HG03196 (cell line): Measurements from ENCODE around the gene ZBTB17.
"Not testable (repeated sequence)": the region's sequence is repeated elsewhere in the genome, so short reads cannot be mapped to it uniquely, and the experiment has no call there.

Experiments used
- ATAC-seq: cut with Tn5 transposase; IDR thresholded peaks from one replicate; pipeline ENCODE4 v1.9.1; 2021; ENCODE audit not compliant: unreplicated experiment

ZBTB17 gene

GRCh38 chr1:15975805-15976680 lies at the start of gene ZBTB17:
TSS of gene ZBTB17 (minus strand) at chr1:15976101. CDS start at chr1:15948495, 27,606 bp downstream.
- ATAC-seq, result peak; percentile 65

DNA sequence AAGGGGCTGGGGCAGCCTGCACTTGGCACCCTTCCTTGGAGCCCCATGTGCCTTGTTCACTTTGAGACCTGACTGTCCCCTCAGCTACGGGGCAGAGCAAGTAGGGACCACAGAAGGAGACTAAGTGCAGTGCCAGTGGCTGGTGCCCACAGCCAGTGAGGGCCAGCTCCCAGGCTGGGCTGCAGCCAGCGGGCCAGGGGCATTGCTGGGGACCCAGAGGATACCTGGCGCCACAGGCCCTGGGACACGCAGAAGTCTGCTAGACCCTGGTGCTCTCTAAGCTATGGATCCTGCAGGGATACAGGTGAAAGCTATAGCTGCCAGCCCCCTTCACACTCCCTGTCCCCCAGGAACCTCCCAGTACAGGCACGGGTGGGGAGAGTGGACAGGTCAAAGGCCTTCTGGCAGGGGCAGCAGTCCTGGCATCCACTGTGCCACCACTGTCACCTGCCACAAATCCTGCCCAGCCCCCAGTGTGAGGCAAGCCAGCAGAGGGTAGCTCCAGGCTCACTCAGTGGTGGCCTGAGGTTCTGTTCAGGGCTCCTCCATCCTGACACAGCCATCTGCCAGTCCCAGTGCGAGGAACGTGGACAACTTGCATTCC lies 47.3 kb upstream of the ZBTB17 start:
- no peak for ATAC-seq

GRCh38 chr1:16022393-16022792 lies 46.5 kb upstream of the ZBTB17 start:
- ATAC-seq, result no peak

GRCh38 chr1:16021681-16022080 lies 45.8 kb upstream of the ZBTB17 start, which contains the start of gene CLCNKA:
TSS of gene CLCNKA (plus strand) at chr1:16022036. CDS start at chr1:16022620, 584 bp downstream.
- no peak for ATAC-seq

- ATAC-seq, result not testable (repeated sequence)
Observed at GRCh38 chr1:16020878-16021277, 45.0 kb upstream of the ZBTB17 start.

DNA sequence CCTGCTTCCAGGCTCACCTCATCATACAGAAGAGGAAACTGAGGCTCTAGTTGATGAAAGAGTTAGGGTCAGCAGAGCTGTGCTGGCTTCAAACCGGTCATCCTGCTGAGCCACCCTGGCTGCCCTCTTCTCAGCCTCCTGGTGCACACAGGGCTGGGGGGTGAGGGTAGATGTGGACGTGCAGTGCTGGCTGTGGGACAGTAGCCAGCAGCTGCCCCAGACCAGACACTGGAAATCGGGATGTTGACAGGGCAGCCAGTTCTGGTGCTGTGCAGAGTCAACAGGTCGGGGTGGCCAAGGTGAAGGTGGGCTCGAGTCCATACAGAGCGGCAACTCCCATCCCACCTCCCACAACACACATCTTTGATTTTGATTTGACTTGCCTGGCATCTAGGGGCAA lies 44.4 kb upstream of the ZBTB17 start:
- ATAC-seq, result no peak

DNA sequence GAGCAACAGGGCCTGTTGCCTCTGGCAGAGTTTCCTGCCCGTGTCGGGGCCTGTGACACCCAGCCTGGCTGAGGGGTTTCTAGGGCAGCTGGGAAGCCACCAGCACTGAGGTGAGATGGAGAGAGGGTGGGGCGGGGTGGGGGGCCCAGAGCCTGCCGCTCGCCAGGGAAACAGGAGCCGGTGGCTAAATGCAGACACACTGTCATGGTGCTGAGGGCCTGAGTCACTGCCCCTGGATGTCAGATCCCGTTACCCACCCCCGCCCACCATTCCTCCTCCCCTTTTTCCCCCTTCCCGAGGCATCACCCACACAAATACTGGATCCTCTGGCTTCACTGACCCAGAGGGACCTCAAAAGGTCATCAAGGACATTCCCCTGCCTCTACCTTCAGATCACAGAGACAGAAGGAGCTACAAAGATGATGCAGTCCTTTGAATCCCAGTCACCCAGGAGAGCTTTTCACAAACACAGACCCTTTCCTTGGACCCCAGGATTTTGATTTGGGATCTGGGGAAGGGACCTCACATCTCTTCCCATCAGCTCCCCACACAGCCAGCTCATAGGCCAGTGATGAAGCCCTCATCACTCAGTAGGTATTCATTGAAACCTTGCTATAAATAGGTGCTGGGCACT lies 43.9 kb upstream of the ZBTB17 start:
- ATAC-seq, result no peak

DNA sequence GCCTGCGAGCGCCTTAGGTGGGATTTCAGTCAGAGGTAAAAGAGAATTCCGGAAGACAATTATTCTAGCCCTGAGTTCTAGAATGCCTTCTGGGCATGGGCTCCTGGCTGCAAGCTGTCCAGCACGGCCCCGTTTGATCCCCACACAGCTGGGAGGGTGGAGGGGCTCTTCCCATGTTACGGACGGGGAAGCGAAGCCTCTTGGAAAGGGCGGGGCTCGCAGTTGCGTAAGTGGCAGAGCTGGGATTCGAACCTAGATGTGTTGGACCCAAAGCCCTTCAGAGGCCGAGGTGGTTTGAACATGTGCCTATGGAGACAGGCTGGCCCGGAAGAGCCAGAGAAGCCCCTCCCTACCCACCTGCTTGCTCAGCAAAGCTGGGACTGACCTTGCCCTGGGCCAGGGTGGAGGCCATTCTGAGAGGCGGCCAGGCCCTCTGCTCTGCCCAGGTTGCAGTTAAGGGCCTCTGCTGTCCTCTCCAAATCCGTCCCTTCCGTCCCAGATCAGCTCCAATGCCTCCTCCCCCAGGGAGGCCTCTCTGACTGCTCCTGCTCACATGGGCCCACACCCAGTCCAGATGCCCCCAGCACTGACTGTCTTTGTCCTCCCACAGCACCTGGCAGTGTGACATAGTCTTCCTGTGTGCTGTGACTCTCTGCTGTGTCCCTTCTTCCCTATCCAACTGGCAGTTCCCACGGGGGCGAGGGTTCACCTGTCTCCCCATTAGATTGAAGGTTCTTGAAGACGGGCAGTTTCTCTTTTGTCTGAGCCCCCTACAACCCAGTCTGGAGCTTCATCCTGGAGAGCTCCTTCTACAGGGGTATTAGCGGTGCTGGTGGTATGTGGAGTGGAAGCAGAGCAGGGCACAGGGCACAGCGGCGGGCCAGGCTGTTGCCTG lies 43.1 kb upstream of the ZBTB17 start:
- ATAC-seq, result no peak

DNA sequence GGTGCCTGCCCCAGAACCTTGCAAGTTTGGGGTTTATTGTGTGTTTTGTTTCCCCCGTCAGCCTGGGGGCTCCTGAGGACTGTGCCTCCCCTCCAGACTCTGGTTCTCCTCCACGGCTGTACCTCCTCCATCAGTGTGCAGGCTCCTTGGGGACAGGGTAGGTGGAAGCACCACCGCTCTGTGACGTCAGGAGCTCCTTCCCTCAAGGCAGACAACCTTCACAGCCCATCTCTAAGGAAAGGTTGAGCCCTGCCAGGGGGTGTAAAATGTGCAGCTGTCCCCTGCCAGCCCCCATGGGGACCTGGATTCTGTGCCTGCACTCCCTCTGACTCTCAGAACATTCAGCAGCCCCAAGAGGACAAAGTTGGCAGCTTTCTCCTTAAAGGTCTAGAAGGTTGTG lies 42.4 kb upstream of the ZBTB17 start:
- ATAC-seq, result no peak

GRCh38 chr1:16017461-16018303 lies 41.8 kb upstream of the ZBTB17 start, which contains the start of gene HSPB7:
TSS of gene HSPB7 (minus strand) at chr1:16018043. CDS start at chr1:16017963, 80 bp downstream.
- no peak for ATAC-seq

DNA sequence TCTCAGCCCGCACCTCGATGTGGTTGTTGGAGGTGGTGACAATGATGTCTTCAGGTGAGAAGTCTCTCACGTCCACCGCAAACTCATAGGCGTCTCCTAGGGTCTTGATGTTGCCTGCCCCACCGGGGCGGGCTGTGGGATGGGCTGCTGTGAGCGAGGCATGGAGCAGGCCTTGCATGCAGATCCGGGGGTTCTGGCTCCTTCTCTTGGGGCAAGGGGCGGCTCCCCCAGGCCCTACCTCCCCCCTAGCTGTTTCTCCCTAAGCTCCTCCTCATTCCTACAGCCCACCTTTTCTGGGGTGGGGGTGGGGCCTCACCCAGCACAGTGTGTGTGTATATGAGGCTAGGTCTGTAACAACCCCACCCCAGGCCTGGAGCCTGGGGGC lies 41.2 kb upstream of the ZBTB17 start:
- ATAC-seq, result no peak

DNA sequence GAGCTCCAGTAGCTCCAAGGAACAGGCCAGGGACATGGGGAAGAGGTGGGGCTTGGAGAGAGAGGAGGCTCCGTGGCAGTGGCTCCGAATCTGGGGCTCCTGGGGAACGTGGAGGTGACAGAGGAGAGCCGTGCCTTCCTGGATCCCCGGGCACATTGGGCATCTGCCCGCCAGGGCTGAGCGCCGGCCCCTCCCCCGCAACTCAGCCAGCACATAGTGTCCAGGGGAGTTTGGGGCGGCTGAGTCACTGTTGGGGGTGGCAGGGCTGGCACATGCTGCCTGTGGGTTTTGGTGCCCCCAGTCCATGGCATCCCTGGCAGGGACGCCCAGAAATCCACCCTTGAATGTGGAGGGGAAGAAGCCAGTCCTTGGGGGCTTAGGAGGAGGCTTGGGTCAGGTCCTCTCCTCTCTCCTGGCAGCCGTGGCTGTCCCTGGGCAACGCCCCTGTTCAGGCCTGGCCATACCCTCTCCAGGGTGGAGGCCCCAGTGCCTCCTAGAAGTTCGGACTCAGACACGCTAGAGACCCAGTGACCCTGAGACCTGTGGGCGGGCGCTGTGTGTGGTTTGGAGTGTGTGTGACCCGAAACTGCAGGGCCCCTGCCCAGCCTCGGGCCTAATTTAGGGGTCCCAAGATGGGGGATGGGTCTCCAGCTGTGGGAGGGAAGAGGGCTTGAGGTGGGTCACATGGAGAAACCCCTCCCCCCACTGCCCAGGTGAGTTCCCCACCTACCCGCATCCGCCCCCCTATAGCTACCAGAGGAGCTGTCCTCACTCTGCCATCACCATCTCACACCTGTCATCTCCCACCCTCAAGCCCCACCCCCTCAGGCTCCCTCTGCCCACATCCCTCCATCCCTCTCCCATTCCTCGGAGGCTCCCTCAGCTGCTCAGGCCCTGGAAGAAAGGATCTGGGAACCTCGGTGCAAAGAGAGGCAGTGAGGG lies 40.3 kb upstream of the ZBTB17 start:
- no peak for ATAC-seq

- ATAC-seq, result no peak
Observed at GRCh38 chr1:16015491-16015890, 39.6 kb upstream of the ZBTB17 start.

DNA sequence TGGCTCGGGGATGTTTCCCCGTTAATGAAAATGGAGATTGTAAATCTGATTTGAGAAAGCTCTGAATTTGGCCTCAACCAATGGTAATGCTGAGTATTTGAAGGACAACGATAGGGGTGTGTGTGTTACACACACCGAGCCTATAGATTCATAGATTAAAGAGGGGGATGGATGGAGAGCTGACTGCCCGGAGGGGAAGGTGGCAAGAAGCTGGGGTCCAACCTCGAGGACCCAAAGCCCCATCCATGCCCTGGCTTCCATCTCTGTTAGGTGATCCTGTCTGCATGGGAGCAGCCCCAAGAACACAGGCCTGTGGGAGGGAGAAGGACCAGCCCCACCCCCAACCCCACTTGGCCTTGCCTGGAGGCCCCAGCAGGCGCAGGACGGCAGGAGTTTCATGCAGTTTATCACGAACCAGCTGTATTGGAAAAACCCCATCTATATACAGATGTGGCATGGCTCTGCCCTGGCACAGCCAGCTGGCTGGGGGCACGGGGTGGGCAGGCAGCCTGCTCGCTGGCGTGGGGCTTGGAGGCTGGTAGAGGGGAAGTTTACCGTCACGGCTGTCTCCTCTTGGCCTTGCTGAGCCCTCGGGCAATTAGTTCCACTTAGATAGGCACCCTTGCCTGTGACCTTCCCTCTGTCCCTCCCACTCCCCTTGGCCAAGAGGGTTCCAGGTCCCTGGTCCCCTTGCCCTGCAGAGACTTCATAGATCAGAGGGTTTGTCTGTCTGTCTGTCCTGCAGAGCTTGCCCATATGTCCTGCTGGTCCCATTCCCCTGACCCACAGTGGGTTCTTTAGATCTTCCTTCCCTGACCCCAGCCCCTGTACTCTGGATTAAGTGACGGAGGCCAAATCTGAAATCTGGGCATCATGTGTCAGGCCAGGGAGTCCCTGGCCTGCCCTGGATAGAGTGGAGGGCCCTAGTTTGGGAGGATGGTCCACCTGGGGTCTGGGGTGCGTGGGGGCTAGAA lies 38.9 kb upstream of the ZBTB17 start:
- no peak for ATAC-seq

DNA sequence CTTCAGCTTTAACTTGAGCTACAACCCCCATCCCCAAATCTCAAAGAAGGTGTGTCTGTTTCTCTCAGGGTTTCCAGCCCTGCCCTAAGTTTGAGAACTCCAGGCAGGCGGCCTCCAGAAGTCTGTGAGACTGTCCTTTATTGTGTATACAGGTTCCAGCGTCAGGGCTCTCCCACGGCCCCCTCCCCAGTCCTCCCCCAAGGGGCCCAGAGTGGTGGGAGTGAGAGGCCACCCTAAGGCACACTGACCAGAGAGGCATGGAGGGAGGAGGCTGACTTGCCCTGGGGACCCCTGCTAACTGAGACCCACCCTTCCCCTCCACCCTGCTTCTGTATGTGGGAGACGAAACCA lies 38.0 kb upstream of the ZBTB17 start:
- ATAC-seq, result no peak

DNA sequence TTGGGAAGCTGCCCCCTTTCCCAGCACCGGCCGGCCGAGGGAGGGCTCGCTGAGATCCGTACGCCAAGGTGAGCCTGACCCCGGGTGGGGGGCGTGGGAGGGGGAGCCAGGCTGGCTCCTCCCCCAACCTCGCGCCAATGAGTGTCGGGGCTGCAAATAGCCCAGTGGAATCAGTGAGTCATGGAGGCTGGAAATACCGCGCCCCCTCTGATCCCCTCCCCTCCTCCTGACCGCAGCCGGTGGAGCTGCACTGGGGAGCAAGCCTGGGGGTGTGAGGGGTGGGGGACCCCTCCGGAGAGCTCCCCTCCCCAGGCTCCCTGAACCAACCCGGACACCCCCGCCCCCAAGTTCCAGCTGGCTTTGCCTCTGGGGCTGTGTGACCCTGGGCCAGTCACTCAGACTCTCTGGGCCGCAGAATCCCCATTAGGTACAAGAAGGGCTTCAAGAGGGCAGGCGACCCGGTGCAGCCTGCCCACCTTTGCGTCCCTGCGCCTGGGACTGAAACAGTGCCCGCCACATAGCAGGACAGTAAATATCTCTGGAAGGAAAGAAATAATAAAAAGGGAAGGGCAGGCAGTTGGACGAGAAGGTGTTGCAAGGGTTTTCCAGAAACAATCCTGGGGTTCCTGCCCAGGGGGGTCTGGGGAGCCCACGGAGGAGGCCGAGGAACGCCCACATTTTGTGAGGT lies 37.5 kb upstream of the ZBTB17 start:
- no peak for ATAC-seq

DNA sequence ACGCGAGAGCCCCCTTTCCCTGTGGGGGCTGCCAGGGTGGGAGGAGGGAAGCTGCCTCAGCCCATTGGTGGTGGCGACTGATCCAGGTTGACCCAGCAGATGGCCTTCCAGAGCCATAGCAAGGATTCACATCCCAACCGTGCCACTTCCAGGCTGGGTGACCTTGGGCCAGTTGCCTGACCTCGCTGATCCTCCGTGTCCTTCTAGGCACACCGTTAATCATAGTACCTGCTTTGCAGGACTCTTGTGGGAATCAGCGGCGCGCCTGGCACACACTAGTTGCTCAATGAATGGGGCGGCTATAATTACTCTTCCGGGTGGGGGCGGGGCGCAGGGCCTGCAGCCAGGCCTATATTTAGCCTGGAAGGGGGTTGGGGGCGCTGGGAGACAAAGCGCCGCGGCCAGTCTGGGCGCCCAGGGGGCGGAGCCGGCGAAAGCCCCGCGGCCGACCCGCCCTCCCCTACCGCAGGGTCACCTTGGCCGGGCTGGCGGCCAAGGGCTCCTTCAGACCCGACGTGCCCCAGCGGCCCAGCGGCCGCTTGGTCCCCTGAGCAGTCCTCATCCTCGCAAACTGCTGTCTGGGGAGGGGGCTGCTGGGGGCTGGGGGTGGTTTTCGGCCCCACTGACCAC lies 36.8 kb upstream of the ZBTB17 start:
- no peak for ATAC-seq
